ENCODE data around the gene ZNF593OS.

DNA sequence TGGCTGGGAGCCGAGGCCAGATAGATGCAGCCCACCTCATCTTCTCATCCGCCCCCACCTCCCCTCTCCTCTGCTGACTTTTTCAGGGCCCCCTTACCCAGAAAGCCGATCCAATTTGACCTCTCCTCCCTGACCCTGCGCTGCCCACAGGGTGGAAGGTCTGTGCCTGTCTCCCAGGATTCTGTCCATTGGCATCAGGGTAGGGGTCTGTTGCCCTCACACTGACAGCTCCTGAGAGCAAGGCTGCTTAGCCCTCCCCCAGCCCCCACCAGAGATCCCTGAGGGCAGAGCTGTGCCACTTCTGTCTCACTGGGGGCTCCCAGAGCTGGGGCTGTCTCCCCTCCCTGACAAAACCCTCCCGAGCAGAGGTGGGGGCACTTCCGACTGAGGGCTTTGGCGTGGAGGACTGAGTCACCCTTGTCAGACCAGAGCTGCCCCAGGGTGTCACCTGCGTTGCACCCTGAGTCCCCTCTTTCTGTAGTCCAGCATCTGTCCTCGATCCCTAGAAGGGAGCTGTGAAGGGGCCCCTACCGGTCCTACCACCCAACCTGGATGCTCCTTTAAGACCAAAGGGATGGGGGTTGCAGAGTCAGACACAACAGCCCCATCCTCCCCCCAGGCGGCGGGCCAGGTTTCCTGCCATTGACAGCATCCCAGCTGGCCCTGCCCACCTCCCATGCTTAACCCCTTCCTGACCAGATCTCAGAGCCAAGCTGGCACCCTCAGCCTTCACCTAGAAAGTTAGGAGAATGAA, 15.2 kb downstream of the ZNF593OS start:
- no peak for TF ChIP-seq CTCF (IDR thresholded peaks at IDR 0.05 in 4 of 5, conservative IDR thresholded peaks at IDR 0.05 in 1 of 5)
- no peak for TF ChIP-seq POLR2A (IDR thresholded peaks at IDR 0.05)
